GM12872 (cell line): ENCODE results near the gene CCDC137.

Source experiments
- CTCF ChIP-seq: IDR thresholded peaks from 3 replicates; pipeline ENCODE4 v1.5.1; 2011; ENCODE audit warnings: low read depth, mild to moderate bottlenecking, low read length, moderate library complexity; ENCODE audit not compliant: insufficient read depth

CCDC137 gene

DNA sequence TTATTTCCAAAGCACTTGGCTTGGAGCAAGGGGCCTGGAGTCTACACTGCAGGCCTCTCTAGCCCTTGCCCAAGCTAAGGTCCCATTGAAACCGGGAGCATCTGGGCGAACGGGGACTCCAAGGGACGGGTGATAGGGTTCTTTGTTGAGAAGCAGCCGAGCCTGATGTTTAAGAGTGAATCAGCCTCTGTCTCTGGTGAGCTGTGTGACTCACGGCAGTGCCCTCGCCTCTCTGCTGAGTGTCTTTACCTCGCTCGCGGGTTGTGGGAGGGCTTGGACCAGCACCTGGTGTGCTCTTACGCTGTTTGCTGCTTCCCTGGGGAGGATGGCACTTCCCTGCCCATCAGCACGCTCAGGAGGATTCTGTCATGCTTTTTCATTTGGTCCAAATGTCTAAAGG lies 18.6 kb downstream of the CCDC137 start:
- TF ChIP-seq CTCF = no peak

- no peak for TF ChIP-seq CTCF
These were observed 20.1 kb downstream of the CCDC137 start for GRCh38 chr17:81686614-81687013.

- no peak for TF ChIP-seq CTCF
These were observed 21.4 kb downstream of the CCDC137 start for GRCh38 chr17:81687770-81688541.

GRCh38 chr17:81688616-81689015 lies 22.1 kb downstream of the CCDC137 start:
- TF ChIP-seq CTCF = no peak

- TF ChIP-seq CTCF = no peak
These were observed 23.5 kb downstream of the CCDC137 start for GRCh38 chr17:81690066-81690465.

- TF ChIP-seq CTCF = no peak
These were observed 24.0 kb downstream of the CCDC137 start for GRCh38 chr17:81690549-81690948.

GRCh38 chr17:81691196-81691595 lies 24.7 kb downstream of the CCDC137 start:
- no peak for TF ChIP-seq CTCF
